ENCODE results near the gene PTPRE.

DNA sequence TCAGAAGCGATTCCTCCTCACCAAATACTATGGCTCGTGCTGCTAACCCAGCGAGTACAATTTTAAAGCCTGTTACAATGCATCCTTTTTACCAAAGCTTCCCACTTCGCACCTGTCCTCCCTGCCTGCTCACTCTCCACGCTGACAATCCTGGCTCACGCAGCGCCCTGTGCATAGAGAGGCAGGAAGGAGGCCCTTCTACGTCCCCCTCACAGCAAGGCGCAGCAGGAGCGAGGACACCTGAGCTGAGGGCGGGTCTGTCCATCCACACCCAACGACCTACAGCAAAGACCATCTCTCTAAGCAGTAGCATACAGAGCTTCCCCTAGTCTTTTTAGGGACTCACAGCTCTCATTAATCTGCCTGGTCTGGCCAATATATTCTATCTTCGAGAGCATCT lies 173.3 kb downstream of the PTPRE start:
- TF ChIP-seq, protein P1, sequence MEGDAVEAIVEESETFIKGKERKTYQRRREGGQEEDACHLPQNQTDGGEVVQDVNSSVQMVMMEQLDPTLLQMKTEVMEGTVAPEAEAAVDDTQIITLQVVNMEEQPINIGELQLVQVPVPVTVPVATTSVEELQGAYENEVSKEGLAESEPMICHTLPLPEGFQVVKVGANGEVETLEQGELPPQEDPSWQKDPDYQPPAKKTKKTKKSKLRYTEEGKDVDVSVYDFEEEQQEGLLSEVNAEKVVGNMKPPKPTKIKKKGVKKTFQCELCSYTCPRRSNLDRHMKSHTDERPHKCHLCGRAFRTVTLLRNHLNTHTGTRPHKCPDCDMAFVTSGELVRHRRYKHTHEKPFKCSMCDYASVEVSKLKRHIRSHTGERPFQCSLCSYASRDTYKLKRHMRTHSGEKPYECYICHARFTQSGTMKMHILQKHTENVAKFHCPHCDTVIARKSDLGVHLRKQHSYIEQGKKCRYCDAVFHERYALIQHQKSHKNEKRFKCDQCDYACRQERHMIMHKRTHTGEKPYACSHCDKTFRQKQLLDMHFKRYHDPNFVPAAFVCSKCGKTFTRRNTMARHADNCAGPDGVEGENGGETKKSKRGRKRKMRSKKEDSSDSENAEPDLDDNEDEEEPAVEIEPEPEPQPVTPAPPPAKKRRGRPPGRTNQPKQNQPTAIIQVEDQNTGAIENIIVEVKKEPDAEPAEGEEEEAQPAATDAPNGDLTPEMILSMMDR (conservative IDR thresholded peaks at IDR 0.05) = no peak
- TF ChIP-seq ZFX (IDR thresholded peaks at IDR 0.05) = no peak

Data from C4-2B (cell line).